ENCODE results near the gene SLC5A2. TPM values are rescaled to one million over a fixed set of nuclear protein-coding genes. Genes with fewer than 3 reads are reported as not detected.

Gene SLC5A2
- total RNA-seq, 4 donors from 2014 or later = 0.33 TPM; not detected in 3

- intact Hi-C loops (cut with DNase I) = no loop called here
- Histone ChIP-seq H3K4me1 (peaks cover 7 to 35% of the 10 kb centered on the region in 2 donors), H3K9me3 (no peaks in the 10 kb centered on the region), H3K36me3 (peaks cover 0 to 2% of the 10 kb centered on the region in 2 donors), H3K4me3 (replicated peaks in 1 of 3) (no peak overlapping the region), H3K27ac (peak overlapping the region in 1 of 3 donors; percentile 83), H3K27me3 (no peaks in the 10 kb centered on the region)
- TF ChIP-seq CTCF (IDR thresholded peaks at IDR 0.05) (no peak), POLR2A (IDR thresholded peaks at IDR 0.05) (no peak)
- DNase-seq = no peak
- 83 to 93% methylated on average over 9 to 17 of the region's 17 CpGs for WGBS, 2 donors
Observed at GRCh38 chr16:31473264-31473984, 9.5 kb upstream of the SLC5A2 start.

DNA sequence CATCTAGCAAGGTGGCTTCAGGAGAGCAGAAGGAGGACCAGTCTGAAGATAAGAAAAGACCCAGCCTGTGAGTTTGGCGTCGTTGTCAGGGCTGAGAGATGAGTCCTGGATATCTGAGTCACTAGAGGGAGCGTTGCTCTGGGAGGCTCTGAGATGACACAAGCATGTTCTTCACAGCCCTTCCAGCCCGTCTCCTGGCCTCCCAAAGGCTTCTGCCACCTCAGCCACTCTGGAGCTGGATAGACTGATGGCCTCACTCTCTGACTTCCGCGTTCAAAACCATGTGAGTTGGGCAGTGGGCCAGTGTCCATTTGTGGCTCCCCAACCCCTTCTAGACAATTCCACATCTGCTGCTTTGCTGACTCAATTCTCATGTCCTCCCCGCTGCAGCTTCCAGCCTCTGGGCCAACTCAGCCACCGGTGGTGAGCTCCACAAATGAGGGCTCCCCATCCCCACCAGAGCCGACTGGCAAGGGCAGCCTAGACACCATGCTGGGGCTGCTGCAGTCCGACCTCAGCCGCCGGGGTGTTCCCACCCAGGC, 8.7 kb upstream of the SLC5A2 start:
- intact Hi-C loops (cut with DNase I) = no loop called here
- no peak overlapping the region for H3K27ac ChIP-seq
- H3K4me3 ChIP-seq (replicated peaks in 1 of 3) = no peak overlapping the region
- TF ChIP-seq POLR2A (IDR thresholded peaks at IDR 0.05) = no peak
- TF ChIP-seq CTCF (IDR thresholded peaks at IDR 0.05) = no peak
- peaks cover 7 to 35% of the 10 kb centered on the region in 2 donors for H3K4me1 ChIP-seq
- H3K36me3 ChIP-seq = peaks cover 0 to 2% of the 10 kb centered on the region in 2 donors
- WGBS, 2 donors = 88 to 90% methylated on average over 9 to 12 of the region's 12 CpGs
- no peak for DNase-seq
- H3K9me3 ChIP-seq = no peaks in the 10 kb centered on the region
- H3K27me3 ChIP-seq = no peaks in the 10 kb centered on the region

GRCh38 chr16:31474773-31475738, 7.9 kb upstream of the SLC5A2 start:
- Histone ChIP-seq H3K36me3 (peaks cover 0 to 2% of the 10 kb centered on the region in 2 donors), H3K27me3 (no peaks in the 10 kb centered on the region), H3K4me3 (replicated peaks in 1 of 3) (no peak overlapping the region), H3K27ac (no peak overlapping the region), H3K9me3 (no peaks in the 10 kb centered on the region), H3K4me1 (peaks cover 7 to 35% of the 10 kb centered on the region in 2 donors)
- intact Hi-C loops (cut with DNase I) = no loop called here
- TF ChIP-seq POLR2A (IDR thresholded peaks at IDR 0.05) (no peak), CTCF (IDR thresholded peaks at IDR 0.05) (no peak)
- no peak for DNase-seq
- WGBS, 2 donors = 93 to 94% methylated on average over 12 of the region's 12 CpGs

DNA sequence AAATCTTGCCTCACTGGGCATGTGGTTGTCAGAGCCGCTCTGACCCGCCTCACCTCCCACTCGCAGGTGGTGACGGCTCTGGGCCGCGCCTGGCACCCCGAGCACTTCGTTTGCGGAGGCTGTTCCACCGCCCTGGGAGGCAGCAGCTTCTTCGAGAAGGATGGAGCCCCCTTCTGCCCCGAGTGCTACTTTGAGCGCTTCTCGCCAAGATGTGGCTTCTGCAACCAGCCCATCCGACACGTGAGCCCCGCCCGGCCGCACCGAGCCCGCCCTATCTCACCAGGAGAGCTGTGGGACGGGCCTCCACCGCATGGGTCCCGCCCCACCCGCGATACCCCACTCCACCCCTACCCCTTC, 7.0 kb upstream of the SLC5A2 start:
- peaks cover 7 to 35% of the 10 kb centered on the region in 2 donors for H3K4me1 ChIP-seq
- H3K36me3 ChIP-seq = peaks cover 0 to 2% of the 10 kb centered on the region in 2 donors
- peak overlapping the region; percentile 56 to 95 (median 84) for H3K27ac ChIP-seq
- no peaks in the 10 kb centered on the region for H3K27me3 ChIP-seq
- TF ChIP-seq CTCF (IDR thresholded peaks at IDR 0.05) = no peak
- no peak for TF ChIP-seq POLR2A (IDR thresholded peaks at IDR 0.05)
- 55 to 57% methylated on average over 18 to 25 of the region's 26 CpGs for WGBS, 2 donors
- H3K9me3 ChIP-seq = no peaks in the 10 kb centered on the region
- intact Hi-C loops (cut with DNase I) = no loop called here
- peak; percentile 55 to 61 for DNase-seq
- peak overlapping the region in 2 of 3 donors; percentile 11 to 52 for H3K4me3 ChIP-seq (replicated peaks in 1 of 3)

All from thyroid gland (tissue), 4 donors.